K562 (cell line): Measurements from ENCODE around the gene HSPE1. TPM values are rescaled to one million over a fixed set of nuclear protein-coding genes. Genes with fewer than 3 reads are reported as not detected.

ENCODE experiments used
- ATAC-seq: fragments of 200-7000 bp; cut with Tn5 transposase; 3 replicates; pipeline ENCODE4 v1.9.1; 2020; ENCODE audit warnings: moderate library complexity
- BruUV-seq: library from RNA; stranded (reverse); fragments of 400-500 nt; replicated peaks from 2 replicates; lab custom pipeline; 2021; lab: Mats Ljungman, UMichigan
- CTCF ChIA-PET: fragments of 300-600 bp; formaldehyde crosslinking; extraction: SDS; loops from one replicate; lab custom pipeline; 2021; ENCODE audit warnings: low intra/inter-chr PET ratio; lab: Yijun Ruan, JAX
- POLR2A ChIA-PET: fragments of 300-600, 350-650 bp; sonication (Branson Sonifier 250); formaldehyde crosslinking; extraction: SDS; loops from one replicate; lab custom pipeline; 2021; ENCODE audit warnings: antibody characterized with exemption, inconsistent platforms; lab: Yijun Ruan, JAX
- DNase-seq, 4 experiments: peaks; one replicate each; pipeline versions ENCODE4 v3.0.0 to v3.0.0-alpha.2; 2011 to 2018; ENCODE audit warnings: low spot score in 3 of 4, mixed read lengths in 3 of 4; ENCODE audit errors: extremely low read depth in 1 of 4
- FAIRE-seq: peaks from 2 replicates; lab custom pipeline; 2011; peaks lifted over from hg19 to GRCh38; lab: Jason Lieb, UNC
- H2AFZ ChIP-seq: 2 replicates; pipeline ENCODE4 v1.6.0; 2011; ENCODE audit warnings: low read depth, low read length, control low read depth, inconsistent platforms
- H3K27ac ChIP-seq: fragments of 200-600 bp; 3 replicates; pipeline ENCODE4 v1.8.0; 2011; ENCODE audit warnings: low read depth, mild to moderate bottlenecking, control low read depth, inconsistent platforms, low read length, moderate library complexity, mixed read lengths; ENCODE audit errors: extremely low read depth
- H3K27me3 ChIP-seq, 2 experiments: fragments of 300-600 bp in 1 of 2; 2 replicates in 1 of 2; 3 replicates in 1 of 2; pipeline versions ENCODE4 v1.6.0 to v1.8.0; 2011; ENCODE audit warnings: inconsistent platforms in 2 of 2, low read length in 2 of 2, mild to moderate bottlenecking in 1 of 2, mixed read lengths in 1 of 2, moderate library complexity in 1 of 2; ENCODE audit not compliant: control insufficient read depth in 2 of 2, insufficient read depth in 2 of 2
- H3K36me3 ChIP-seq: fragments of 300-600 bp; 3 replicates; pipeline ENCODE4 v1.8.0; 2011; ENCODE audit warnings: mild to moderate bottlenecking, low read length, inconsistent platforms; ENCODE audit not compliant: control insufficient read depth, insufficient read depth
- H3K4me1 ChIP-seq, 2 experiments: fragments of 200-600 bp in 1 of 2; replicated peaks in 1 of 2; 2 replicates in 1 of 2; 3 replicates in 1 of 2; pipeline versions ENCODE4 v1.5.1 to v1.8.0; 2011; ENCODE audit warnings: inconsistent platforms in 2 of 2, low read length in 2 of 2, mild to moderate bottlenecking in 1 of 2, mixed read lengths in 1 of 2, moderate library complexity in 1 of 2; ENCODE audit not compliant: control insufficient read depth in 2 of 2, insufficient read depth in 2 of 2
- H3K4me2 ChIP-seq: 2 replicates; pipeline ENCODE4 v1.6.1; 2011; ENCODE audit warnings: low read length, control low read depth, inconsistent platforms, mixed read lengths; ENCODE audit not compliant: insufficient read depth
- H3K4me3 ChIP-seq: fragments of 200-600 bp; sonication (generic), shearing (Covaris generic); 2 replicates; pipeline ENCODE4 v1.5.1; 2016; ENCODE audit warnings: control low read depth, inconsistent platforms
- H3K79me2 ChIP-seq: fragments of 200-600 bp; 3 replicates; pipeline ENCODE4 v1.8.0; 2011; ENCODE audit warnings: low read length, inconsistent platforms; ENCODE audit not compliant: control insufficient read depth, insufficient read depth
- H3K9ac ChIP-seq, 2 experiments: 2 replicates each; pipeline versions ENCODE4 v1.6.0 to v1.6.1; 2011; ENCODE audit warnings: low read depth in 2 of 2, low read length in 2 of 2, control low read depth in 1 of 2, inconsistent platforms in 1 of 2, mild to moderate bottlenecking in 1 of 2, mixed read lengths in 1 of 2; ENCODE audit not compliant: insufficient read depth in 1 of 2
- H3K9me1 ChIP-seq: one replicate; pipeline ENCODE4 v1.6.0; 2011; ENCODE audit warnings: inconsistent platforms, mild to moderate bottlenecking, low read length, moderate library complexity; ENCODE audit not compliant: control insufficient read depth, insufficient read depth
- H3K9me3 ChIP-seq: replicated peaks from 2 replicates; pipeline ENCODE4 v1.5.1; 2011; ENCODE audit warnings: low read depth, low read length, inconsistent platforms; ENCODE audit not compliant: control insufficient read depth, insufficient read depth
- H4K20me1 ChIP-seq: replicated peaks from 2 replicates; pipeline ENCODE4 v1.6.1; 2011; ENCODE audit warnings: low read length, inconsistent platforms, mixed read lengths; ENCODE audit not compliant: control insufficient read depth, insufficient read depth
- ADNP ChIP-seq: fragments of 200-800 bp; sonication (Bioruptor generic); IDR thresholded peaks from 2 replicates; pipeline ENCODE4 v1.6.1; 2016; ENCODE audit warnings: missing genetic modification characterization, missing compliant biosample characterization
- CAMTA2 ChIP-seq: fragments of 250-450 bp; sonication (Bioruptor Pico); conservative IDR thresholded peaks from 2 replicates; pipeline ENCODE4 v1.5.1; 2022
- CBX8 ChIP-seq: fragments of 200-600 bp; sonication (generic); IDR thresholded peaks from 2 replicates; pipeline ENCODE4 v1.6.1; 2012; ENCODE audit warnings: borderline replicate concordance, mixed run types, low read depth, mild to moderate bottlenecking, moderate library complexity, mixed read lengths, low read length, control low read depth, inconsistent platforms; ENCODE audit not compliant: poor library complexity, severe bottlenecking; ENCODE audit errors: extremely low read depth
- DACH1 ChIP-seq: fragments of 450-650 bp; IDR thresholded peaks from 2 replicates; pipeline ENCODE4 v1.6.1; 2018; ENCODE audit not compliant: partially characterized antibody
- EWSR1 ChIP-seq: fragments of 450-650 bp; IDR thresholded peaks from 2 replicates; pipeline ENCODE4 v1.6.1; 2018; ENCODE audit warnings: borderline replicate concordance, mild to moderate bottlenecking, low read depth, moderate library complexity; ENCODE audit not compliant: partially characterized antibody
- EZH2 ChIP-seq: IDR thresholded peaks from 2 replicates; pipeline ENCODE4 v1.6.1; 2012; ENCODE audit warnings: low read depth, mild to moderate bottlenecking, inconsistent platforms, low read length, borderline replicate concordance
- FOXA1 ChIP-seq: fragments of 450-650 bp; IDR thresholded peaks from 2 replicates; pipeline ENCODE4 v1.6.1; 2016; ENCODE audit warnings: mild to moderate bottlenecking, borderline replicate concordance
- FOXJ2 ChIP-seq: fragments of 200-800 bp; sonication (Bioruptor generic); IDR thresholded peaks from 2 replicates; pipeline ENCODE4 v1.6.1; 2016; ENCODE audit warnings: missing genetic modification characterization, missing compliant biosample characterization
- KHSRP ChIP-seq: fragments of 450-650 bp; IDR thresholded peaks from 2 replicates; pipeline ENCODE4 v1.6.1; 2017
- MCM7 ChIP-seq, 2 experiments: fragments of 450-650 bp; IDR thresholded peaks; 2 replicates each; pipeline ENCODE4 v1.6.1; 2016 to 2018
- POU5F1 ChIP-seq: fragments of 150-350 bp; IDR thresholded peaks from 2 replicates; pipeline ENCODE4 v1.6.1; 2014; ENCODE audit warnings: borderline replicate concordance, low read length, low read depth, mild to moderate bottlenecking; ENCODE audit not compliant: partially characterized antibody
- PRMT5 ChIP-seq: sonication (generic); formaldehyde crosslinking; IDR thresholded peaks from 2 replicates; pipeline ENCODE4 v1.5.0; 2020; ENCODE audit warnings: missing genetic modification reagents
- RNF2 ChIP-seq: sonication (generic); IDR thresholded peaks from 2 replicates; pipeline ENCODE4 v1.6.1; 2016
- TAF9B ChIP-seq: fragments of 450-650 bp; IDR thresholded peaks from 2 replicates; pipeline ENCODE4 v1.6.1; 2018; ENCODE audit warnings: mild to moderate bottlenecking; ENCODE audit not compliant: partially characterized antibody
- XRCC5 ChIP-seq: fragments of 200-400 bp; formaldehyde crosslinking; IDR thresholded peaks from 2 replicates; pipeline ENCODE4 v1.6.1; 2017; ENCODE audit warnings: low read depth, mild to moderate bottlenecking, low read length
- ZNF408 ChIP-seq: fragments of 250-450 bp; sonication (Bioruptor Pico); IDR thresholded peaks from 2 replicates; pipeline ENCODE4 v1.4.0; 2020; ENCODE audit warnings: low read depth, mild to moderate bottlenecking, moderate library complexity
- ZNF695 ChIP-seq: fragments of 450-650 bp; formaldehyde crosslinking; IDR thresholded peaks from 2 replicates; pipeline ENCODE4 v1.4.0; 2020; ENCODE audit warnings: mild to moderate bottlenecking, moderate library complexity
- WGBS: fragments of 100-300 bp; shearing (Covaris generic); methylation state at CpG from one replicate; pipeline ENCODE4 v1.1.6; 2016; ENCODE audit warnings: low coverage, mixed read lengths; ENCODE audit not compliant: insufficient coverage; ENCODE audit errors: missing lambda C conversion rate; 5-methylcytosine and 5-hydroxymethylcytosine counted together
- in situ Hi-C: fragments of 300-500 bp; cut with MboI; formaldehyde crosslinking; loops from 4 replicates; pipeline ENCODE4 v1.15.0; 2018; ENCODE audit warnings: inconsistent platforms, mixed read lengths
- intact Hi-C: fragments of 100-400 bp; cut with micrococcal nuclease; formaldehyde crosslinking; loops from 2 replicates; pipeline ENCODE4 v1.14.2; 2022
- polyA plus RNA-seq, 8 experiments: library from polyadenylated mRNA; depleted of rRNA in 4 of 8; stranded (reverse) in 5 of 8; unstranded in 3 of 8; fragments of >200 nt; fragmentation: Nextera tagmentation in 2 of 8; fragmentation: Illumina TruSeq in 1 of 8; extraction: Ambion mirVana in 2 of 8; extraction: Trizol in 1 of 8; gene quantifications; 2 replicates each; pipeline versions ENCODE4 v1.2.1 to v1.2.3, GENCODE V29; 2011 to 2014; ENCODE audit warnings: inconsistent platforms in 1 of 8, missing spikeins in 1 of 8
- total RNA-seq, 7 experiments: library from RNA; depleted of rRNA in 6 of 7; stranded (reverse); fragments of >200 nt in 6 of 7; fragmentation: Illumina TruSeq in 2 of 7; extraction: Trizol in 2 of 7; gene quantifications; 2 replicates each; pipeline versions ENCODE4 v1.2.1 to v1.2.3, GENCODE V29; 2011 to 2021; ENCODE audit warnings: low replicate concordance in 1 of 7
- TF ChIP-seq, protein P1 (sequence below), 2 experiments: fragments of 250-450 bp in 1 of 2; fragments of 450-650 bp in 1 of 2; sonication (Bioruptor Pico) in 1 of 2; IDR thresholded peaks; 2 replicates each; pipeline versions ENCODE4 v1.6.1 to v1.8.0; 2016 to 2021; ENCODE audit warnings: mild to moderate bottlenecking in 2 of 2, moderate library complexity in 2 of 2, missing compliant biosample characterization in 1 of 2, missing genetic modification characterization in 1 of 2
- TF ChIP-seq, protein P2 (sequence below): sonication (generic); formaldehyde crosslinking; IDR thresholded peaks from 2 replicates; pipeline ENCODE4 v1.8.0; 2022; ENCODE audit warnings: missing genetic modification reagents, mild to moderate bottlenecking, borderline replicate concordance
- TF ChIP-seq, protein P3 (sequence below): fragments of 450-650 bp; IDR thresholded peaks from 2 replicates; pipeline ENCODE4 v1.7.1; 2018; ENCODE audit warnings: mild to moderate bottlenecking, low read depth; ENCODE audit not compliant: partially characterized antibody

Gene HSPE1
- total and polyA plus RNA-seq, 9 of the 15 experiments (the other 6 are each of a cell fraction or from before 2014, with no cell fraction given) = 223 to 1,007 (median 612) TPM

DNA sequence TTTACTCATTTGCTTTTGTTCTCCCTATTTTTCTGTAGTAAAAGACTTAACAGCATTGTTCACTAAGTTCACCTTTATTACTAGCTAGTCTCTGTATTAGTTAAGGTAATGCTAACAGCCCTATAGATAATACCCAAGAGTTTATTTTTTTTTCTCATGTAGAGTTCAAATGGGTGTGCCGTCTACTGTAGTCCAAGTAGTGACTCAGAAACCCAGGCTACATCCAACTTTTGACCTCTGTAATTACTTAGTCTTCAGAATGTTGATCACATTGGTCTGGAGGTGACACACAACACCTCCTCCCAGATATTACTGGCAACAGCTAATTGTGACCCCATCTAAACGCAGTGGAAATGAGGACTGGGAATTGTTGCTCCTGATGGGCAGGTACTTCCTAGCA is 39.1 kb upstream of the HSPE1 start:
- ATAC-seq (peak; percentile 44; the same call in 2 of the 3 replicates), FAIRE-seq (no peak), DNase-seq (no peak)
- no peak for TF ChIP-seq DACH1
- no peak for TF ChIP-seq MCM7 (IDR thresholded peaks at IDR 0.05)
- no peak for TF ChIP-seq EWSR1
- TF ChIP-seq ADNP (tag) = no peak
- TF ChIP-seq, protein P1, sequence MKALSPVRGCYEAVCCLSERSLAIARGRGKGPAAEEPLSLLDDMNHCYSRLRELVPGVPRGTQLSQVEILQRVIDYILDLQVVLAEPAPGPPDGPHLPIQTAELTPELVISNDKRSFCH (CRISPR knock-in tag; IDR thresholded peaks at IDR 0.05) = no peak
- TF ChIP-seq, protein P1 (tag; IDR thresholded peaks at IDR 0.05) = no peak
- TF ChIP-seq ZNF695 (CRISPR knock-in tag) = no peak
- TF ChIP-seq, protein P2, sequence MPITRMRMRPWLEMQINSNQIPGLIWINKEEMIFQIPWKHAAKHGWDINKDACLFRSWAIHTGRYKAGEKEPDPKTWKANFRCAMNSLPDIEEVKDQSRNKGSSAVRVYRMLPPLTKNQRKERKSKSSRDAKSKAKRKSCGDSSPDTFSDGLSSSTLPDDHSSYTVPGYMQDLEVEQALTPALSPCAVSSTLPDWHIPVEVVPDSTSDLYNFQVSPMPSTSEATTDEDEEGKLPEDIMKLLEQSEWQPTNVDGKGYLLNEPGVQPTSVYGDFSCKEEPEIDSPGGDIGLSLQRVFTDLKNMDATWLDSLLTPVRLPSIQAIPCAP (CRISPR knock-in tag) = no peak
- TF ChIP-seq FOXJ2 (tag) = no peak
- TF ChIP-seq RNF2 = no peak
- TF ChIP-seq, protein P3, sequence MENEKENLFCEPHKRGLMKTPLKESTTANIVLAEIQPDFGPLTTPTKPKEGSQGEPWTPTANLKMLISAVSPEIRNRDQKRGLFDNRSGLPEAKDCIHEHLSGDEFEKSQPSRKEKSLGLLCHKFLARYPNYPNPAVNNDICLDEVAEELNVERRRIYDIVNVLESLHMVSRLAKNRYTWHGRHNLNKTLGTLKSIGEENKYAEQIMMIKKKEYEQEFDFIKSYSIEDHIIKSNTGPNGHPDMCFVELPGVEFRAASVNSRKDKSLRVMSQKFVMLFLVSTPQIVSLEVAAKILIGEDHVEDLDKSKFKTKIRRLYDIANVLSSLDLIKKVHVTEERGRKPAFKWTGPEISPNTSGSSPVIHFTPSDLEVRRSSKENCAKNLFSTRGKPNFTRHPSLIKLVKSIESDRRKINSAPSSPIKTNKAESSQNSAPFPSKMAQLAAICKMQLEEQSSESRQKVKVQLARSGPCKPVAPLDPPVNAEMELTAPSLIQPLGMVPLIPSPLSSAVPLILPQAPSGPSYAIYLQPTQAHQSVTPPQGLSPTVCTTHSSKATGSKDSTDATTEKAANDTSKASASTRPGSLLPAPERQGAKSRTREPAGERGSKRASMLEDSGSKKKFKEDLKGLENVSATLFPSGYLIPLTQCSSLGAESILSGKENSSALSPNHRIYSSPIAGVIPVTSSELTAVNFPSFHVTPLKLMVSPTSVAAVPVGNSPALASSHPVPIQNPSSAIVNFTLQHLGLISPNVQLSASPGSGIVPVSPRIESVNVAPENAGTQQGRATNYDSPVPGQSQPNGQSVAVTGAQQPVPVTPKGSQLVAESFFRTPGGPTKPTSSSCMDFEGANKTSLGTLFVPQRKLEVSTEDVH = no peak
- TF ChIP-seq CBX8 = no peak
- no peak for TF ChIP-seq POU5F1
- TF ChIP-seq ZNF408 = no peak
- no peak for TF ChIP-seq KHSRP
- no peak for TF ChIP-seq FOXA1
- TF ChIP-seq CAMTA2 (CRISPR knock-in tag) = no peak
- TF ChIP-seq XRCC5 = no peak
- no peak for TF ChIP-seq EZH2
- no peak for TF ChIP-seq PRMT5 (CRISPR knock-in tag)
- TF ChIP-seq TAF9B = no peak
- Histone ChIP-seq H3K9me3 (no peaks in the 10 kb centered on the region), H3K4me3 (no peak overlapping the region), H3K27me3 (no peaks in the 10 kb centered on the region), H3K9me1 (no peaks in the 10 kb centered on the region), H4K20me1 (no peaks in the 10 kb centered on the region), H3K4me1 (no peaks in the 10 kb centered on the region; a peak in 3 of 5 replicates), H3K79me2 (peaks cover 39% of the 10 kb centered on the region), H3K4me2 (no peak overlapping the region), H2AFZ (no peak overlapping the region), H3K9ac (no peak overlapping the region), H3K36me3 (peaks cover 37% of the 10 kb centered on the region), H3K27ac (peak overlapping the region; percentile 13; the same call in 1 of the 3 replicates)
- BruUV-seq = TSS peak; percentile 6
- CTCF ChIA-PET = no interaction called here
- intact Hi-C loops (no loop called here), in situ Hi-C loops (no loop called here)
- POLR2A ChIA-PET = interaction anchor here (1.0 to 1.4 kb wide), 3 partner anchors 8 to 25 kb away, joined by 3 to 5 read pairs (median 5); no protein-coding TSS in a partner anchor
- 70% methylated on average over 2 of the region's 2 CpGs for WGBS
